GM12801 (cell line): ENCODE measurements around the gene ANKRD17.

Experiments used
- CTCF ChIP-seq: IDR thresholded peaks from one replicate; pipeline ENCODE4 v1.5.1; 2011; ENCODE audit warnings: control low read depth; ENCODE audit not compliant: insufficient read length; ENCODE audit errors: extremely low read depth

Gene ANKRD17

DNA sequence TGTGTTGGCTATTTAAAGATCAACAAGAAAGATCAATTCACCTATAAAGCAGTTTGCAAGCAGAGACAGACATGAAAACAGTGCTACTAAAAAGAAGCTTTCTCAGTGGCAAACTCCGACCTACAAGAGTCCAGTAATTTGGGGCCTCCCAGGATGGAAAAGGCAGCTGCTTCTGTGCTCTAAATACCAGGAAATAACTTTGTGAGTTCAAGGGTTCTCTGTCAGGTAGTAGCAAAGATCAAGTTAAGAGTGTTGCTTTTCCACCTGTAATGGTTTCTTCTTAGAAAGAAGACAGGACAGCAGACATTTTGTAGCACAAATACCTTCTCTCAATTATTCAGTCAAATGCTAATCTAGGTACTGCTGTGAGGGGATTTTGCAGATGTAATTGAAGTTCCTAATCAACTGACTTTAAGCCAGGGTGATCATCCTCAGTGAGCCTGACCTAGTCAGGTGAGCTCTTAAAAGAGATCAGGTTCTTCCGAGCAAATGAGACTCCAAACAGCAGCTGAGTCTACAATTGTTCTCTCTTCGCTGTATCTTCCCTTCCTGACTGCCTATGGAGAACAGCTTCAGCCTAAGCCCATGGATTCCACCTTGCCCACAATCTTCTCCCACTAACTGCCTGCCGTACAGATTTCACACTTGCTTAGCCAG lies 13.5 kb downstream of the ANKRD17 start:
- no peak for TF ChIP-seq CTCF

DNA sequence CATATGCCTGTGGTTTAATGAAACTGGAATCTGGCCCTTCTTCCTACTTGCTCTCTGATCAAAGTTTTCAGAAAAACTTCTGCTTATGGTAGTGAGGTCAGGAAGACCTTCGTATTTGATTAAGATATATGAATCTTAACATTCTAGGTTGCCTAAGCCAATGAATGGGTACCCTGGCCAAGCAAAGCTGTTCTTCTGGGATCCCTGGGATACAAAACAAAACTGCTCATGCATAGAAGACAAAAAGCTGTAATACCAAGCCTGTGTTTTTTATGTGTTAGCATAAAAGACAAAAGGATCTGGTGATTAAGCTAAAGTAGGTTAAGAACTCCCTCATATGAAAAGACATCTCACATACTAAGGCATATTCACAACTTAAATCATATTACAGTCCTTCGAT lies 21.6 kb downstream of the ANKRD17 start:
- TF ChIP-seq CTCF, result no peak

- TF ChIP-seq CTCF, result no peak
These were observed 22.4 kb downstream of the ANKRD17 start for GRCh38 chr4:73236151-73236550.

DNA sequence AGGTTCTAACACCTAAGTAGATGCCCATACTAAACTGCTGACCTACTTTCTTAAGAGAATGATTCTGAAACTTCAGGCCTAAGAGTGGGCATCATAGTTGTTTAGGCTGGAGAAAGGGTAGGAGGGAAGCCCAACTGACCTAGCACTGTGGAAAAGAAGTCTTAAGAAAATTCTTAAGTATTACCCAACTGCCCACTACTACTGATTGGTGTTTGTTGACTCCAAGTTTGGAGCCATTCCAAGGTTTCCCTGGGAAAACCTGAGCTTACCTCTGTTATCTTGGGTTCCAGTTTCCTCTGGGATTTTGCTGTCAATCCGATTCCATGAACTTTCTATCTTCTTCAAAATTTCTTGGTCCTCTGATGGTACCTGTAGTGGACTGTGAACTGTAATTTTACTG lies 23.9 kb downstream of the ANKRD17 start:
- TF ChIP-seq CTCF, result no peak

DNA sequence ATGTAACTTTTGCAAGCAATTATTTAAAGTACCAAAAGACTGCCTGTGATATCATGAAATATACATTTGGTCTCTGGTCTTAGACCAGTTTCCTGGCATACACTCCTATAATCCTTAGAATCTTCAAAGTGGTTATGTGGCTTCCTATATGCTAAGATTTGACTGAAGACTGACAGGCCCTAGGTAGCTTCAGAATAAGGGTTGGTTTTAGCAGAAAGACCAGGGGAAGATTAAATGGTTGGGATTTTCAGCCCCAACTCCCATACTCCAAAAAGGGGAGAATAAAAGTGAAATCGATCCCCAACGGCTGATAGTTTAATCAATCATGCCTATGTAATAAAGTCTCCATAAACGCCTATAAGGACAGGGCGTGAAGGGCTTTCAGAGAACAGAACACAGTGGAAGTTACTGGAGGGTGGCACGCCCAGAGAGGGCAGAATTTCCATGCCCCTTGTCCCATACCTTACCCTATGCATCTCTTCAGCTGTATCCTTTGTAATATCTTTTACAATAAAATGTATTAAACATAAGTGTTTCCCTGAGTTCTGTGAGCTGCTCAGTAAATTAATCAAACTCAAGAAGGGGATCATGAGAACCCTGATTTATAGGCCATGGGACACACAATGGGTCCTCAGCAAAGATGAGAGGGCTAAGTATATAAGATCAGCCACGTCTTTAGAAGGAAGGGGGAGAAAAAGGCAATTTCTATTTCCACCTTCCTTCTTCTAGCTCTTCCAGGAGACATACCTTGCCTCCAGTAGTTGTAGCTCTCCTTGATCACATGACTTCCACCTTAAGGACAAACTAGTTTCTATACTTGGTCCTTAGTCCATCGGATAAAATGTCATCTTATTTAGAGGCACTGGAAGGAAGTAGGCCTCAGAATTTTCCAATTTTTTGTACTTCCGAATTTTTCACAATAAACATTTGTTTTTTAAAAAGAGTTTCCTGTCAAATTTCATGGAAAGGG lies 26.8 kb downstream of the ANKRD17 start:
- TF ChIP-seq CTCF, result no peak

DNA sequence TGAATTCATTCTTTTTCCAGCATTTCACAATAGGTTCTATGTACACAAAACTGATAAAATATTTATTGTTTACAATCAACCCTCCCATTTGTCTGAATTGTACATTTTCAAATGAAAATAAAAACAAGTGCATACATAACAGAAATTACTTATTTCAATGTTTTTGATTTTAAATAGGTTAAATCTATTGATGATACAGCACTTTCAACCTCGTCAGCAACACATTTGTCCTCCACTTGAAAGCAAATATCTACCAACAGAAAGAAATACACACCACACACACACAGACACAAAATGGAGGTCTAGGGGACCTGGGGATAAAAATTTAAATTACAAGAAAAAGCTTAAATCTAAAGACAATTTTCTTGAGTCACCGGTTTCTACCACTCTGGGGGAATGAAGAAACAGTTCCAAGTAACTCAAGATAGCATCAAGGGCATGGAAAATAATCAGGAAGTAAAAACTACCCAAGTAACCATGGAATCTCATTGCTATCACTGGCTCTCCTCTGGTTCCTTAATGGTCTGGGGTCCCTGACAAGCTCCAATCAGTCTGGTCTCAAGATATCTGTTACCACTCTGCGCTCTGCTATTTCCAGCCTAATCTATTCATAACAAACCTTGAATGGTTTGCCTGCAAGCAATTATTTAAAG lies 27.6 kb downstream of the ANKRD17 start:
- TF ChIP-seq CTCF, result no peak

DNA sequence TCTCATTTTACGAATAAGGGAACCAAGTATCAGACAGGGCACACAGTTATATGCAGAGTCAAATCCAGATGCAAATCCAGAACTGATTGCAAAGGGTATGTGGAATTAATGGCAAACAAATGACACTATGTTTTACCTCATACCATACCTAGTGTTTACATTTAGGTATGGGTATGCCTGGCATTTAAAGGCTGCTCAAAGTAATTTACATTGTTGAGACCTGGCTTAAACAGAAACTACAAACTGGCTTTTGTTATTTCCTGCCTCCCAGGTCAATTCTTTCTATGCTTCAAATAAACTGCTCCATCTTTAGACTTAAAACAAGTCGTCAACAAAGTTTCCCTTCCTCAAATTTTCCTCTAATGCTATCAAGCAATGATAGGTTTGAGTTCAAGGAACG lies 33.7 kb downstream of the ANKRD17 start:
- TF ChIP-seq CTCF, result no peak
